Activated CD4-positive, alpha-beta T cell treated with anti-CD3 and anti-CD28 coated beads, Interleukin-2, Interleukin-6, amounts not matched to agents 100 ng/mL and 50 ng/mL, durations not matched to agents 16 hours and 8 hours (primary cell): ENCODE measurements around the gene NEIL1.
"Not testable (repeated sequence)": the region's sequence is repeated elsewhere in the genome, so short reads cannot be mapped to it uniquely, and the experiment has no call there.

Experiments used
- DNase-seq: peaks from one replicate; pipeline ENCODE4 v3.0.0-alpha.2; 2020

Gene NEIL1

DNA sequence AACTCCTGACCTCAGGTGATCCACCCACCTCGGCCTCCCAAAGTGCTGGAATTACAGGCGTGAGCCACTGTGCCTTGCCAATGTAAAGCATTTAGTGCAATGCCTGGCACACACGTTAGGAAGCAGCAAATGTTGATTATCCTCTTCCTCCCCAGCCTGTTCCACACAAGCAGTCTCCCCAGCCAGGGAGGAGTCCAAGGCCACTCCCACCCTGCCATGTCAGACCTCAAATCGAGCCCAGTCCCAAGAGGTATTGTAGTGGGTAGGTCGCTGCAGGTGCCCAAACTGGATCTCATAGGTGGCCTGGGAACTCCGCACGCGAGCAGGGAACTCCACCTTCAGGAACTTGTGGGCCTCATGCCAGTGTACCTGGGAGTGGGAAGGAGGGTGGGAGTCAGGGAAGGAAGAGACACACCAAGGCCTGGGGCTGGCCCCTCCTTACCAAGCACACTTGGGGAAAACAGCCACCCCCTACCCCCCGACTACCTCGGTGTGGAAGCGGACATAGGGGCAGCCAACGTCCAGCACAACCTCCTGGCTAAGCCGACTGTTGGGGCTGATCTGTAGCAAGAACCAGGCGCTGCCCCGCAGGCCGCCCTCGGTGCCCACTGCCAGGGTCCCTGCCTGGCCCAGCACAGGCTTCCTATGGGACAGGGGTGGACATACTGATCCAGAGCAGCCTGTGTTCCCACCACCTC lies 11.3 kb downstream of the NEIL1 start:
- DNase-seq, result no peak

DNA sequence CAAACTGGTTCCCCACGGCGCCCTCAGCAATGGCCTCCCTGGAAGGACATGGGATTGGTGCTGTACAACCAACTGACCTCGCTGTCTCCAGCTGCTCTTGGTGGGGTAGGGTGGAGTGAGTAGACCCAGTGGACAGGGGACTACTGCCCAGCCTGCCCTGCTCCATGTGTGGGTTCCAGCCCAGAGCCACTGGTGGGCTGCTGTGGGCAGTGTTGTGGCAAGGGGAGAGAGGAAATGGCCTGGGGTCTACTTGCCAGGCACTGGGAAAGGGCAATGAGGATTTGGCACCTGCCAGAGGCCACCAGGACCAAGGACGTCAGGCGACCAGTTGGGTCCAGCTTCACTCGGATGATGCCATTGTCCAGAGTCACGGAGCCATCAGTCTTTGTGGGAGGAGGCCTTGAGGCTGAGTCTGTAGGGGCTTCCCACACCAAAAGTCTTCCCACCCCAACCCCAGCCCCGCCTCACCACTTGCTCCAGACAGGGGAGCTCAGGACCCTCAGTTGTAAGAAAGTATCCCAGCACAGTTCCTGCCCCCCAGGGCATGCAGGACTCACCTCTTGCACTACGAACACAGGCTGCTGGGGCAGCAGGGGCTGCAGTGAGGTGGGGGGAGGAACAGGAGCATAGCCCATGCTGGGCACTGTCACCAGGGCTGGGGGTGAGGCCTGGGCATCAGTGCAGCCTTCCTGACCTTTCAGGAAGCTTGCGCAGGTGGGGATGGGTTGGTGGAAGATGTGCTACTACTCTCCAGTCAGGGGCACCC lies 12.1 kb downstream of the NEIL1 start:
- DNase-seq, result no peak

DNA sequence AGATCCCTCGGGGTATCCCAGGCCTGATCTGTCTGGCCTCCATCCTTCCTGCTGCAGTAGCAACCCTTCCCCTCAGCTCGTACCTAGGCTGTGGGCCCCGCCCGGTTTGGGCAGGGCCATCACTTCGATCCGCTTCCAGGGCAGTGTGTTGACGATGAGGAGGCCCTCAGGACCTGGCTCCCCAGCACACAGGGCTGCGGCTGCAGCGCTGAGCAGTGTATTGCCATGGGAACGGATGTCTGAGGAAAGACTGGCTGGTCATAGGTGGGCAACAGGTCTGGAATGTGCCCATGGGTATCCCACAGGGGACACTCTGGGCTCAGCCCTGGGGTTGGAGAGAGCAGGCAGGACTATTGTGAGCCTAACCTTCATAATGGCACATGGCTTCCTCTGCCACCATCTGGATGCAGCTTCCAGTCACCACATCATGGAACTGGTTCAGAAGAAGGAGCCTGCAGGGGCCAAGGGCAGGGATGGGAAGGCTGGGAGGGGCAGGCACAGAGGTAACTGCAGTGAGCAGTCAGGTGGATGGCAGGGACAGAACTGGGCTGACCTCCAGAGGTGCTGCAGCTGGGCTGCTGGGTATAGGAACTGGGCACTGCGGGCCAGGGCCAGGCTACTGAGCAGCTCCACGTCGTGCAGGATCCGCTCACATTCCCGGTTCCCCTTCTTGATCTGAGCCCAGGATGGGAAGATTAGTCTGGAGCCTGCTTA lies 12.9 kb downstream of the NEIL1 start:
- DNase-seq, result no peak

DNA sequence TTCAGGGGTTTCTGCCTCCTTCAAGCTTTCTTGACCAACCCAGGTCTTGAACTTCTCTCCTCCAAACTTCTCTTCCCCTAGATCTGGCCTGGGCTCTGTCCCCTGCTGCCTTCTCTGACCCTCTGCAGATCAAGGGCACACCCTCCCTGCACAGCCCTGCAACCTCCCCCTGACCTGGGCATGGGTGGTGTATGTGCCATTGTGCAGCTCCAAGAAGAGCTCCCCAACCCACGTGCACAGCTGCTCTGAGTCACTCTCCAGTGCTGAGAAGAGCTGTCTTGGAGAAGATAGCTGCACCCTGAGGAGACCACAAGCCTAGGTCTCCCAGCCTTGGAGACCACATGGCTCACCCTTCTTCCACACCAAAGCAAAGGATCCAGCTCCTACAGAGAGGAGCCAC lies 13.6 kb downstream of the NEIL1 start:
- no peak for DNase-seq

DNA sequence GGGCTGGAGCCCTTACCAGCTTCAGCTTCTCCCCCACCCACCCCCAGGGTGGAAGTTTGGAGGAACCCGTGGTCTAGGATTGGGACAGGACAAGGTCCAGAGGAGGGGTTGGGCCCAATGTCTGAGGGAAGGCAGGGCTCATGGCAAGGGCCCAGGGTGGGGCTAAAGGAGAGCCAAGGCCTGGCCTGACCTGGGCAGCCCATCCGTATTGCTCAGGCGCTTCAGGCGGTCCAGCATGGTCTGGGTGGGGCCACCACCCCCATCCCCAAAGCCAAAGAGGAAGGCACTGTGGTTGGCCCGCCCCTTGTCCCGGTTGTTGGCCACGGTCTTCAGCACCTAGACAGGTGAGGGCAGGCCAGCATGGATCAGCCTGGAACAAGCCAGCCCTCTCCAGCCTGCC lies 14.0 kb downstream of the NEIL1 start:
- DNase-seq, result no peak

DNA sequence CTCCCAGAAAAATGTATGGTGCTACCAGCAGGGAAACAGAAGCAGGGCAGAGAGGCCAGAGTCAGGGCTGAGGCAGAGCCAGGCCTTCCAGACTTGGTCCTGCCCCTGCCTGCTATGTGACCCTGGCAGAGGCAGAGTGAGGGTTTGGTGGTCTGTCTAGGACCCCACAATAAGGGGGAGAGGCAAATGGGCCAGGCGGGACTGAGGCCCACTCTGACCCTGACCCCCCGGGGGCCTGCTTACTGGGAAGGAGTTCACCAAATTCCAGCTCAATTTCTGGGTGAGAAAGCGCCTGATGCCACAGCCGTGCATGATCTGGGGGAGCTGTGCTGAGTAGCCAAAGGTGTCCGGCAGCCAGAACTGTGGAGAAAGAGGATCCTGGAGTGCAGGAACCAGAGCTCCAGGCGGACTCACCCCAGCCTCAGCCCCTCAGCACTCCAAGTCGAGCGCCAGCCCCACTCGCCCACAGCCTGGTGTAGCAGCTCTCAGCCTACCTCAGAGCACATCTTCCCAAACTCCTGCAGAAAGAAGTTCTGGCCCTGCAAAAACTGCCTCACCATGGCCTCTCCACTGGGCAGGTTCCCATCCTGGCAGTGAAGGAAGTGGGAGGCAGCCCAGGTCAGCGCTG lies 14.6 kb downstream of the NEIL1 start:
- DNase-seq, result no peak

DNA sequence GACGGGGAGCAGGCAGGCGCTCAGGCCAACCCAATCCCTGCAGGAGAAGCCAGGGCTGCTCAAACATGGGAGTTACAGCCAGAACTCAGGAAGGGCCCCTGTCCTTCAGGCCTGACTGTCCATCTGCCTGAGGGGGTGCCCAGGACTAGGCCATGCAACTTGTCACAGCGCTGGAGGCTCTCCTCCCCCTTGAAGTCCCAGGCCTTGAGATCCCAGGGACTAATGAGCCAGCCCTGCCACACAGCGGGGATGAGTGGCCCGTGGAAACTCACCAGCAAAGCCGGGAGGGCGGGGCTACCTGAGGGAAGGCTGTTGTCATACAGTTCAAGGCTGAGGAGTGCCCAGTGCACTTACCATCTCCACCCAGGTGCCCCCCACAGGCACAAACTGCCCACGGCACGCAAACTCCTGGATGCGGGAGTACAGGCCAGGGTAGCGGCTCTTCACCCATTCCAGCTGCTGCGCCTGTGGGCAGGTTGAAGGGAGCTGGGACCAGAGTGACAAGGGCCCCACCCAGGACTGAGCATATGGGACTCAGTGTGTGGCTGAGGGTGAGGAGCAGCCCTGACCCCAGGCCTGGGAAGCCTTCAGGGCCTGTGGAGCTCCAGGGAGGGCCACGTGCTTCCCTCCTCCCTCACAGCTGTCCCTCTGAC lies 15.3 kb downstream of the NEIL1 start:
- no peak for DNase-seq

DNA sequence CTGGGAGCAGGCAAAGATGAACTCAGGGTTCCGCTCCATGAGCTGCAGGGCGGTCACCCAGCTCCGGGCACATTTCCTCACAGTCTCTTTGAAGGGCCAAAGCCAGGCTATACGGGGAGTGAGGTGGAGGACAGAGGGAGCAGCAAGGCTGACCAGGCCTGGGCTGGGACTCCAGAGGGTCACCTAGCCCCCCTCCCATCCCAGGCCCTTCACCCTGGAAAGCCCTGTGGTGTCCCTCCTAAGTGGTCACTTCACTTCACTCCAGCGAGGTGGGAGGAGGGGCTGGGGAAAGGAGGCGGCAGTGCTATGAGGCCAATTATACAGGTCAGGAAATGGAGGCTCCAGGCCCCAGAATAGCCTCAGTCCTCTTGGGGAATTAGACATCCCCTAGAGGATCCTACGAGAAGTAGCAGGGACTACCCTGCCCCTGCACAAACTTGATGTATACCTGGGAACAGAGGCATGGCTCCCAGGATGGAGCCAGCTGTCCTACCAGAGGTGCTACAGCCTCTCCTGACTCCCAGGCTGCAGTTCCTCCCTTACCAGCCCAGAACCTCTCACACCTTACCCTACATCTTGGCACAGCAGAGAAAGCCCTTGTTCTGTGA lies 15.9 kb downstream of the NEIL1 start:
- DNase-seq, result no peak

DNA sequence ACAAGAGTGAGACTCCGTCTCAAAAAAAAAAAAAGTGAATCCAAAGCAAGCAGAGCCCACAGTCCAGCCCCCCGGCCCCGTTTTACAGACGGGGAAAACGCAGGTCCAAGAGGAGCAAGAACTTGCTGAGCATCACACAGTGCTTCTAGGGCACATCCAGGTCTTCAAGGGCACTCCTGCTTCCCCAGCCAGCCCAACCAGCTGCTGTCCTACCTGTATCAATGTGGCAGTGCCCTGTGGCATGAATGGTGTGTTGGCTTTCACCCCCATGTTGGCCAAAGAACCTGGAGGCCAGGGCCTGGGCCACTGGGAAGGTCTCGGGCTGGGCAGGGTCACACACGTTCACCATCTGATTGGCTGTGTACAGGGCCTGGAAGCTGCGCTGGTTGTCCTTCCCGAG lies 16.9 kb downstream of the NEIL1 start:
- DNase-seq, result no peak

DNA sequence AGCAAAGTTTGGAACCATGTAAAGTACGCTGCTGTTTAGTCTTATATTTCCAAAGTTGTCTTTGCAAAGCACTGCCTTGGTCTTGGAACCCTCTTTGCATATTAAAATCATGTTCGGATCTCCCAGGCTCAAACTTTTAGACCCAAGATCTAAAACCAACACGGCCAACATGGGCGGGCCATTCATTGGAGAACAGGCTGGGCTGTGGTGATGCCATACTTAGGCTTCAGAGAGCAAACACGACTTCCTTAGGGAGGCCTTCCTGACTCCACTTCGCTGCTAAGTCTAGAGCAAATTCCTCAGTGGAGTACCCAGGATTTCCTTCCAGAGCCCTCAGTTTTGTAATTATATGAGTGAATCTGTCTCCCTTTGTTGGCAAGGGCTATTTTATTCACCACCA lies 18.0 kb downstream of the NEIL1 start:
- DNase-seq, result no peak

DNA sequence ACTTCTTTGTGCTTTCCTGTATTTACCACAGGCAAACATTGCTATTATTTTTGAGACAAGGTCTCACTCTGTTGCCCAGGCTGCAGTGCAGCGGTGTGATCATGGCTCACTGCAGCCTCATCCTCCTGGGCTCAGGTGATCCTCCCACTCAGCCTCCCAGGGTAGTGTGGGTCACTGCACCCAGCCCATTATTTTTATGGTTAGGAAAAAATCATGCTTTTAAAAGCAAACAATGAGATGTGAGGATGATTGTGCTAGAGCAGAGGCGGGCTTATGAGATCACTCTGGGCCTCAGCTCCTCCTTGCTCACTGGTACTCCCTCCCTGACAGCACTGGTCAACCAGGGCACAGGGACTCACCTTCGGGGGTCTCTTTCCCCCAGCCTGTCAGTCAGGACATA lies 19.3 kb downstream of the NEIL1 start:
- no peak for DNase-seq

DNA sequence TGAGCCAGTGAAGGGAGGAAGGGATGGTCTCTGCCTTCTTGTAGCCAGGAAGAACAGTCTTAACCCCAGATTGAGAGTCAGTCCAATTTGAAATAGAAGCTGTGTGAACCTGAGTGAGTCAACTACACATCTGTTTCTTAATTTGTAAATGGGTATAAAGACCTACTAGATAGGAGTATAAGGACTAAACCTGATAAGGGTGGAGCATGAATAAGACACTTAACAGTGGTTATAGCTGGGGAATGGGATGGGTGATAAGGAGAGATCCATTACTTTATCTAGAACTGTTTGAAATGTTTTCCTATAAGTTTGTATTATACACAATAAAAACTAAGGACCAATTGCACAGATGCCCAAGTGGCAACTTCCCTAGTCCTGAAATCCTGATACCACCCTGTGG lies 20.2 kb downstream of the NEIL1 start:
- no peak for DNase-seq

DNA sequence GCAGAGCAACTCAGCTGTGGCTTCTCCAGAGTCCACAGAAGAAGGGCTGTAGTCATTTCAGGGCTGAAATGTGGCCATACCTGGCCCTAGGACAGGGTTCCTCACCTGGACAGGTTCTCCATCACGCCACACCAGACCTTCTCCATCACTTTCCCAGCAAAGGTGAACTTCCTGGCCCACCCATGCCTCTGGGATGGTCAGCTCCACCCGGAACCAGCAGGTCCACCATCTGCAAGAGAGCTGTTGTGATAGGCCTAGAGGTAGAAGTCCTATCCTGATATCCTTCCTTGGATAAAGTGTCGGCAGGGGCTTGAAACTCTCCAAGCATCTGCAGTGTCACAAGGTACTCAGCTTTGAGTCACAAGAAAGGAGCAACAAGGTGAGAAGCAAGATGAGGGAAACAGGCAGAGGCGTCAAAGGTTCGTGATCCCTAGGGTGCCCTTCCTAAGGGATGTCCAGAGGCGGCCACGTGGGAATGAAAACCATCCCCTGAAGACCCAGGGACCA lies 20.6 kb downstream of the NEIL1 start:
- DNase-seq, result no peak

DNA sequence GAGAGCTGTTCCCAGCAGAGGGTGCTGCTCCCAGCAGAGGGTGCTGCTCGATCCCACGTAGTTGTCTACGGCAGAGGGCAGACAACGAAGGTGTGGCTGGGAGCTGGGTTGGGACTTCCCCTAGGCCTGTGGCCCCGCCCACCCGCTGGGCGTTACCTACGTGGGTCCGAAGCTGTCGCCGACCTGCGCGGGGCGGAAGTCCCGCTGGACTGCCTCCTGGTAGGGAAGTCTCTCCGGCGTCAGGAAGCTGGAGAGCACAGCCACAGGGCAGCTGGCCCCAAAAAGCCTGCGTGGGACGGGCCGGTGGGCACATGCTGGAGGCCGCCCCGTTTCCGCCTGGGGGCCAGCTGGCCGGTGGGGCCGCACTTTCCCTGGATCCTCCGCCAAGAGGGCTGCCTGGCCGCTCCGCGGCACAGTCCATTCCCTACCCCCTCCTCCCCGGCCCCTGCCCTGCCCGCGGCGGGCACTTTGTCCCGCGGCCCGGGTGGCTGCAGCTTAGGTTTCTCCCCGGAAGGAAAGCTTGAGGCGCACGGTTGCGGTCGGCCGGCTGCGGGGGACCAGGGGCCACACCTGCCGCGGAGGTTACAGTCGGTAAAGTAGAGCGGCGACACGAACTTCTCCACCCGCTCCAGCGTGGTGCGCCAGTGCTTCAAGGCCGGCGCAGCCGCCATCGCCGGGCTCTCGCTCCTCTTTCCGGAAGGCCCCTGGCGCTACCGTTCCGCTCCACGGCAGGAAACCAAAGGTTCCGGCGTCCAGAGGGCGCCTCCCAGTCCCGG lies 21.3 kb downstream of the NEIL1 start, which contains the start of gene MAN2C1:
TSS of gene MAN2C1 (minus strand) at position 695 of the 776 bp plus-strand sequence. CDS start at position 671, 24 bp downstream.
- peak; percentile 97 for DNase-seq

DNA sequence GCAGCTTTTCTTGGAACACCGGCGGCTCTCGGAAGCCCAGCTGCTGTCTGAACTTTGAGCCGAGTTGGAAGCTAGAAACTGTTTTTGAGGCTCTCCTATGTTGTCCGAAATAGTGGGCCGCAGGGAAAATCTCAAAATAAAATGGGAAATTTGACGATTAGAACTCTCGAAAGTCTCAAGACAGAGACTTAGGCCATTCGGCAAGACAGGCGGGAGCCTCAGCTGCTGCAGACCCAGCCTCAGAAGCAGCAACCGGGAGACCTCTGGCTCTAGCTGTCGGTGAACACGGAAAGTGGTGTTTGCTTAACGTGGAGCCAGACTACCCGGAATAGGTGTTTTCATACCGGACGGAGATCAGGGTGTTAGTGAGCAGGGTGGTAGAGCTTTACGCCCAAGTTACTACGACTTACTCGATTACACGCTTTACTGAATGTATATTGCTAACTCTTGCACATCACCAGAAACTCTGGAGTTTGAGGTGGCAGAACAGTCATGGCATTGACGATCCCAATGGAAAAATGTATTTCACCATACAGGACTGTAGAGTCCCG lies 21.9 kb downstream of the NEIL1 start:
- DNase-seq, result no peak

DNA sequence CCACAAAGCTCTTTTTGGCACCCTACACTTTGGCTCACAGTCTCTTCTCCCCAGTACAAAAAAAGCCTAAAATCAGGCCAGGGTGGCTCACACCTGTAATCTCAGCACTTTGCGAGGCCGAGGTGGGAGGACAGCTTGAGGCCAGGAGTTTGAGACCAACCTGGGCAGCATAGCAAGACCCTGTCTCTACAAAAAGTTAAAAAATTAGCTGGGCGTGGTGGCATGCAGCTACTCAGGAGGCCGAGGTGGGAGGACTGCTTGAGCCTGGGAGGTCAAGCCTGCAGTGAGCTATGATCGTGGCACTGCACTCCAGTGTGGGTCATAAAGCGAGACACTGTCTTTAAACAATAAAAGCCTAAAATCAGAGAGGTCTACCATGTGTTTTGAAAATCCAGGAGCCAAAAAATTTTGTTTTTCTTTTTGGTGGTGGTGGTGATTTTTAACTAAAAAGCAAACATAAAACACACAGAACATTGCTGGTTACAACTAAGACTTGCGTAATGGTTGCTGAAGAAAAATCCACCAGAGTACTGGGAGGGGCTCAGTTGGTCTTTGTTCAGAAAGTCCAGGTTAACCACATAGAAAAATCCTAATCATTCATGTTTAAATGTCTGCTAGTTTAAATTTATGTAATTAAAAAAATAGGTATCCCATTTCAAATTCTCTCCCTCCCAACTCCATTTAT lies 23.2 kb downstream of the NEIL1 start:
- DNase-seq, result no peak

DNA sequence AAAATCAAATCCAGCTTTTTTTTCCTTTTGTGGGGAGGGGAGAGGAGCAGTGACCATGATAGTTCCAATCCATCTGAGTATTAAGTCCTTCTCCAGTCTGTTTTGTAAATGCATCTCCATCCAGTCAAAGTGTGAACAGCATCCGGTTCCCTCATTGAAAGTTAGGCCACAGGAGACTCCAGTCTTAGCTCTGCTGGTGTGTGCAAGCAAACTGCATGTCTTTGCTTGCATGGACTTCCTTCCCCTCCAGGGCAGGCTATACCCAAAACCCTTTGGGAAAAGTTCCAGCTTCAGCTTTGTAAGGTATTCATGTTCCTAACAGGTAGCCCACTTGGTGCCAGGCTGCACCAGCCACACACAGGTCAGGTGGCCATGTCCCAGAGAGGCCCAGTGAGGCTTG lies 24.6 kb downstream of the NEIL1 start:
- no peak for DNase-seq

DNA sequence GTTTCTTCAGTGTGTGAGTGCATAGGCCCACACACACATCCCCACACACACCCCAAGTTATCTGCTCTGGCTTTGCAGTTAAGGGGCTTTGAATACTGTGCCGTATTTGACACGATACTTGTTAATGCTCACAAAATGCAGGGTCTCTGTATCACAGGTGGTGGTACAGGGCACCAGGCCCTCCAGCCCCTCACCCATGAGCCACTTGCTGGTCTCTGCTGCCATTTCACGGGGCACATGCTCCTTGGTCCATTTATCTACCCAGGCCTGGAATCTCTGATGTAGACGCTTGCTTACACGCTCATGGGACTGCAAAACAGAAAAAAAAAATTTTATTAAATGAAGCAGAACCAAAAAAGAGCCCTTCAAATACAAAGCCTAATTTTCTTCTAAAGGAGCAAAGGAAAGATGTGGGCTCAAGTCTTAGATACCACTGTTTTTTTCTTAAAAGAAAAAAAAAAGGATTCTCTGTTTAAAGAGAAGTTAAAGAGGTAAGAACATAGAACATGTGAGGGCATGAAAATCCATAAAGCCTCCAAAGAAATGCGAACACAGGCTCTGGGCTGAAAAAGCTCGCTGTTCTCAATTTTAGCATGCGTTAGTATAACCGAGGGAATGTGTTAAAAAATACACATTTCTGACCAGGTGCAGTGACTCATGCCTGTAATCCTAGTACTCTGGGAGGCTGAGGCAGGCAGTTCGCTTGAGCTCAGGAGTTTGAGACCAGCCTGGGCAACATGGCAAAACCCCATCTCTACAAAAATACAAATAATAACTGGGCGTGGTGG lies 25.3 kb downstream of the NEIL1 start:
- DNase-seq, result no peak

DNA sequence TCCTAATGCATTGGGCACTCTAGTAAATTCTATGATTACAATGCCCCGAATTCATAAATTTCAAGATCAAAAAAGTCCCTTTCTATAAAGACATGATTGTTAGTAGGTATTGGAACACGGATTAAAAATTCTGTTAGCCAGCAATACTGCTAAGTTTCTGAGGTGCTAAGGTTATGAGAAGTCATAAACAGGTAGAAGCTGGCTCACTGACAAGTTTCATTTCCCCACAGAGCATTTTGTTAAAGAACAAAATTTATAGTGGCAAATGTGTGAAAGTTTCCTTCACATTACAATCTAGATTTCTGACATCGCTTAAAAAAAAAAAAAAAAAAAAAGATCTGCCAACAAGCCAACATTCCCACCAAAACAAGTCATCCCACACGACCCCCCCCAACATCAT lies 33.9 kb downstream of the NEIL1 start:
- DNase-seq, result no peak

DNA sequence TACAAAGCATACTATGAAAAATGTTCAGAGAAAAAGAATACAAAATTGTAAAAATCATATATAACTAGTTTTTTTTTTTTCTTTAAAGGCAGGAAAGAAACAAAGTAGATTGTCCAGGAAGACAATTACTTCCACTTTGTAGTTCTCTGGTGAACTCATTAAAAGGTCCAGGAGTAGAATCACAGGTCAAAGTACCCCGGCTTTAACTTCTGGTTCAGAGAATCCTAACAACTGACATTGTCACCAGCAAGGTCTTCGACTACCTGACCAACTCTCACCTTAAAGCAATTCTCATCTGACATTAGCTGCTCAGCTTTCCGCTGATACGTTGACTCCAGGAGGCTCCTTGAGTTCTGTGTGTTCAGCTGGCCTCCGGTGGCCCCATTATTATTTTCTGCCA lies 37.1 kb downstream of the NEIL1 start:
- DNase-seq, result not testable (repeated sequence)
